Lower lobe of right lung (tissue), 2 donors: ENCODE data around the gene ADAP1. TPM values are rescaled to one million over a fixed set of nuclear protein-coding genes. Genes with fewer than 3 reads are reported as not detected.
"Not testable (repeated sequence)": the region's sequence is repeated elsewhere in the genome, so short reads cannot be mapped to it uniquely, and the experiment has no call there.

ENCODE experiments used
- ATAC-seq, 2 donors: fragments of 200-7000 bp; cut with Tn5 transposase; one replicate each; pipeline ENCODE4 v1.9.1; 2020 to 2022; ENCODE audit warnings: mild to moderate bottlenecking in 2 of 2, moderate library complexity in 2 of 2
- DNase-seq: peaks from one replicate; pipeline ENCODE4 v3.0.0-alpha.2; 2020
- H3K27ac ChIP-seq: fragments of 200-600 bp; one replicate; pipeline ENCODE4 v1.8.0; 2022
- H3K27me3 ChIP-seq: fragments of 200-600 bp; one replicate; pipeline ENCODE4 v1.8.0; 2022; ENCODE audit warnings: low read depth
- H3K36me3 ChIP-seq: fragments of 200-600 bp; one replicate; pipeline ENCODE4 v1.8.0; 2022; ENCODE audit warnings: mild to moderate bottlenecking
- H3K4me1 ChIP-seq: fragments of 200-600 bp; one replicate; pipeline ENCODE4 v1.8.0; 2022
- H3K4me3 ChIP-seq: fragments of 200-600 bp; one replicate; pipeline ENCODE4 v1.8.0; 2022; ENCODE audit warnings: mild to moderate bottlenecking
- H3K9me3 ChIP-seq: fragments of 200-600 bp; one replicate; pipeline ENCODE4 v1.8.0; 2022
- CTCF ChIP-seq: fragments of 200-600 bp; IDR thresholded peaks from one replicate; pipeline ENCODE4 v1.8.0; 2022; ENCODE audit warnings: antibody characterized with exemption, mild to moderate bottlenecking
- intact Hi-C: fragments of 100-400 bp; cut with DNase I; formaldehyde crosslinking; loops from one replicate; pipeline ENCODE4 v1.11.0; 2022
- total RNA-seq: library from RNA; stranded (reverse); fragmentation: NEBNext Ultra II Directional; extraction: Animal tissue kit (Norgen Biotek cat#: 25700); gene quantifications from one replicate; pipeline ENCODE4 v1.2.1, GENCODE V29; 2021
- donor health status: DM: no; HTN: yes; CAD: no; lungs with severe emphysema.

ADAP1 gene
- total RNA-seq, 1 donor from 2014 or later = 33.9 TPM

DNA sequence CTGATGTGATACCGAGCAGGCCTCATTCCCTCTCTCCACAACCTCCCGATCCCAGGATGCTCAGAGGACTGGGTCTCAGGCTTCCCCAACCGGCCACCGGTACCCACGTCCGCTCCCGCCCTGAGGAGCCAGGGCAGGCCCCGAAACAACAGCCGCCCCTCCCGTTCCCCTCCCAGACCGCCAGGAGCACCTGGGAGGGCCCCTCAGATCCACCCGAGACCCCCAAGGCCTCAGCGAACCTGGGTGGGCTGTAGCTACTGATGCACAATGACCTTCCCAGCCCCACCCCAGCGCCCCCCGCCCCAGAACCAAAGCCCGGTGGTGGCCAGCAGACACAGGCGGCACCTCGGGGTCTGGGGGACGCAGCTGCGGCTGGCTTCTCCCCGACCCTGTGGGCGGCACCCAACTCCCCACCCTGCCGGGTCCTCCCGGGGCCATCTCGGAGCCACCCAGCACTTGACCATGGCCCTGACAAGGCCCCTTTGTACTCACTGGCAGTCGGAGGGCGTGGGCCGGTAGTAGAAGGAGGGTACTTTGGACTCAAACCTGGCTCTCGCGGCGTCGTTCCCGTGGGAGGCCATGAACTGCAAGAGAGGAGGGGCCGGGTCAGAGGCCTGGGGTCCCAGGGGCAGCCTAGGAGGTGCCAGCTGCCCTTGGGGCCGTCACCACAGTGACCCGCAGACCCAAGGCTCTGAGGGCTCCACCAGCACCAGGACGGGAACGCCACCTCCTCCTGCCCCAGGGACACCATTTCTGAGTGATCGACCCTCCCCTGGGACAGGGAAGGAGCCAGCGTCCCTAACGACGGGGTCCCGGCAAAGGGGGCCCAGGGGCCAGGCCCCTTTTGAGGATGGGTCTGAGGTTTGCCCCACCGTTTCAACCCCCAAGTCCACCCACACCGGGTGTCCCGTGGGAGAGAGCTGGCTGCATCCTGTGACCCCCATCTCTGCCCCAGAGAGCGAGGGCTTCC lies 28.1 kb downstream of the ADAP1 start:
- DNase-seq (peak; percentile 43), ATAC-seq (no peak)
- H3K36me3 ChIP-seq = no peaks in the 10 kb centered on the region
- intact Hi-C loops = no loop called here
- TF ChIP-seq CTCF = no peak
- no peaks in the 10 kb centered on the region for H3K27me3 ChIP-seq
- H3K4me3 ChIP-seq = no peak overlapping the region
- peaks cover 27% of the 10 kb centered on the region for H3K4me1 ChIP-seq
- no peaks in the 10 kb centered on the region for H3K9me3 ChIP-seq
- no peak overlapping the region for H3K27ac ChIP-seq

GRCh38 chr7:925601-926000 lies 28.9 kb downstream of the ADAP1 start:
- H3K9me3 ChIP-seq = no peaks in the 10 kb centered on the region
- peak; percentile 13 to 15 for ATAC-seq
- no peaks in the 10 kb centered on the region for H3K27me3 ChIP-seq
- peaks cover 27% of the 10 kb centered on the region for H3K4me1 ChIP-seq
- TF ChIP-seq CTCF = no peak
- intact Hi-C loops = no loop called here
- no peak overlapping the region for H3K4me3 ChIP-seq
- H3K36me3 ChIP-seq = no peaks in the 10 kb centered on the region
- no peak overlapping the region for H3K27ac ChIP-seq
- peak; percentile 66 for DNase-seq

DNA sequence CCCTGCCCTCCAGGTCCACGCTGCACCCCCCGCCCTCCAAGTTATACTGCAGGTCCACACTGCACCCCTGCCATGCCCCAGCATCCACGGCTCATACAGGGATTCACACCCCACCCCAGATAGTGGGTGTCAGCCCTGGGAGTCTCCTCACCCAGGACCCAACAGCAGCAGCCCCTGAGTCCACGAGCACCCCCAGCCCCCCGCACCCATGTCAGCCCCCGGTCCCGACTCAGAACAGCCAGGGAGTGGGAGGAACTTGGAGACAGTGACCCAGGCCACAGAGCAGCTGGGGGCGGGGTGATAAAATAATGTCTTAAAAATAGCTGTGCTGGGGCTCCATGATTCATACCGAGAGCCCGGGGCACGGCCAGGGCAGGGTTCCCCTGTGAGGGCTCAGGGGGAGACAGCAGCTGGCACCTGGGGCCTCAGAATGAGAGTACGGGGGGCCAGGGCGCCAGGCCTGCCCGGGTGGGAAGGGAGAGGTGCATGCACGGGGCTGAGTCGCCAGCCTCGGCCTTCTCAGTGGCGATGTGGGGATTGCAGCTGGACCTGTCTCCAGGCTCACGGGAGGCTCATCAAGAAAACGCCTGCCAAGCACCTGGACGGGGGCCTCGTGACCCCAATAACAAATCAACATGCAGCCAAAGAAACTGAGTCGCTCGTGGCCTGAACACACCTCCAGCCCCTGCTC lies 29.8 kb downstream of the ADAP1 start:
- peak; percentile 44 for DNase-seq
- Histone ChIP-seq H3K9me3 (no peaks in the 10 kb centered on the region), H3K4me3 (no peak overlapping the region), H3K36me3 (no peaks in the 10 kb centered on the region), H3K4me1 (peaks cover 27% of the 10 kb centered on the region), H3K27ac (no peak overlapping the region), H3K27me3 (no peaks in the 10 kb centered on the region)
- intact Hi-C loops = no loop called here
- no peak for ATAC-seq
- no peak for TF ChIP-seq CTCF

DNA sequence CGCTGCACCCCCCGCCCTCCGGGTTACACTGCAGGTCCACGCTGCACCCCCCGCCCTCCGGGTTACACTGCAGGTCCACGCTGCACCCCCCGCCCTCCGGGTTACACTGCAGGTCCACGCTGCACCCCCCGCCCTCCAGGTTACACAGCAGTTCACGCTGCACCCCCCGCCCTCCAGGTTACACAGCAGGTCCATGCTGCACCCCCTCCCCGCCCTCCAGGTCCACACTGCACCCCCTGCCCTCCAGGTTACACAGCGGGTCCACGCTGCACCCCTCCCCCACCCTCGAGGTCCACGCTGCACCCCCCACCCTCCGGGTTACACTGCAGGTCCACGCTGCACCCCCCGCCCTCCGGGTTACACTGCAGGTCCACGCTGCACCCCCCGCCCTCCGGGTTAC lies 30.4 kb downstream of the ADAP1 start:
- H3K27ac ChIP-seq, H3K36me3 ChIP-seq, ATAC-seq, H3K4me3 ChIP-seq, H3K9me3 ChIP-seq, H3K27me3 ChIP-seq, intact Hi-C loops: not testable (repeated sequence)
- peaks cover 27% of the 10 kb centered on the region for H3K4me1 ChIP-seq
- DNase-seq = peak; percentile 46

DNA sequence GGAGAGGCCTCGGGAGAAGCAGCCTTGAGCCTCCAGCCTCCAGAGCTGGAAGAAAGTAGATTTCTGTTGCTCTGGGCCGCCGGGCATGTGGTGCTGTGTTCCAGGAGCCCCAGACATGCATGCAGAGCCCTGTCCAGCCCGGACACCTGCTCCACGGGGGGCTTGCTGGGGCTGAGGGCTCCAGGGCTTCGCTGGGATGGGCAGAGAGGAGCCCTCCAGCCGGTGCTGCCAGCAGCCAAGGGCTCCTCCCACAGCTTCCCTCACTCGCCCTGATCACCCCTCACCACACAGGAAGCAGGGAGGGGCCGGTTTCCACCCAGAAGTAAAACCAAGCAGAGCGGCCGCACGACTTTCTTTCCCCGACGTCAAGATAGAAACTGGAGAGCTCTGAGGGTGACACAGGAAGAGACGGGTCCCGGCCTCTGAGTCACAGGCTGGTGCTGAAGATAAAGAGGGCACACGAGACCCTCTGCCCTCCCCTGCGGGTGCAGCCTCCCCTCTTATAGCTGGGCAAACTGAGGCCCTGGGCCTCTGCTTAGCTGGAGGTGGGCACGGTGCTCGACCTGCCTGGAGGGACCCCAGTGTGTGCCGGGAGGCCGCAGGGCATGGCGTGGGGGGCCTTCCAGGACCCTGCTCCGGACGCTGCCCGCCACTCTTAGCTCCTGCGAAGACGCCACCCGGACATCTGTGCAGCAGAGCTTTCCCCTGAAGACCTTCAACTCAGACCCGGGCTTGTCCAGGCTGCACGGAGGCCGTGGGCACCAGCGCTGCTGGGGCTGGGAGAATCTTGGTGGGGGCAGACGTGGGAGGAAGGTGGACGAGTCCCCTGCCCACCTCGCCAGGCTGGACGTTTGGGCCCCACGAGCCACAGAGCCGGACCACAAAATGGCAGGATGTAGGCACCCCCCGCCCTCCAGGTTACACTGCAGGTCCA lies 31.1 kb downstream of the ADAP1 start:
- no peak for TF ChIP-seq CTCF
- intact Hi-C loops = no loop called here
- peaks cover 27% of the 10 kb centered on the region for H3K4me1 ChIP-seq
- ATAC-seq (peak; percentile 69 to 80), DNase-seq (peak; percentile 85)
- no peaks in the 10 kb centered on the region for H3K9me3 ChIP-seq
- peaks cover under 1% of the 10 kb centered on the region for H3K36me3 ChIP-seq
- H3K27ac ChIP-seq = peak overlapping the region; percentile 73
- peak overlapping the region; percentile 36 for H3K4me3 ChIP-seq
- no peaks in the 10 kb centered on the region for H3K27me3 ChIP-seq
